Sigmoid colon (tissue), 7 donors: Measurements from ENCODE around the gene SH2D7. TPM values are rescaled to one million over a fixed set of nuclear protein-coding genes. Genes with fewer than 3 reads are reported as not detected.

Experiments
- DNase-seq: peaks from one replicate; pipeline ENCODE4 v3.0.0-alpha.2; 2019
- H3K27ac ChIP-seq, 4 donors: fragments of 200-600 bp; sonication (generic); one replicate each; pipeline ENCODE4 v1.5.1; 2016 to 2019; ENCODE audit warnings: mild to moderate bottlenecking in 1 of 4
- H3K27me3 ChIP-seq, 3 donors: fragments of 200-600 bp; sonication (generic); one replicate each; pipeline ENCODE4 v1.5.1; 2019; ENCODE audit warnings: mild to moderate bottlenecking in 1 of 3
- H3K36me3 ChIP-seq, 4 donors: fragments of 200-600 bp; sonication (generic); one replicate each; pipeline ENCODE4 v1.5.1; 2016 to 2019
- H3K4me1 ChIP-seq, 4 donors: fragments of 200-600 bp; sonication (generic); one replicate each; pipeline ENCODE4 v1.5.1; 2017 to 2019
- H3K4me3 ChIP-seq, 4 donors: fragments of 200-600 bp; sonication (generic); one replicate each; pipeline ENCODE4 v1.5.1; 2017 to 2019; ENCODE audit warnings: mild to moderate bottlenecking in 2 of 4, moderate library complexity in 1 of 4
- H3K9me3 ChIP-seq, 4 donors: fragments of 200-600 bp in 3 of 4; sonication (generic) in 3 of 4; one replicate each; pipeline versions ENCODE4 v1.5.1 to v1.6.1; 2013 to 2019
- EP300 ChIP-seq, 4 donors: sonication (generic); formaldehyde crosslinking; IDR thresholded peaks; one replicate each; pipeline ENCODE4 v1.6.1; 2017; ENCODE audit warnings: antibody characterized with exemption in 4 of 4
- POLR2A ChIP-seq, 2 donors: fragments of 450-650 bp; IDR thresholded peaks; one replicate each; pipeline ENCODE4 v1.6.1; 2016; ENCODE audit warnings: antibody characterized with exemption in 2 of 2, mild to moderate bottlenecking in 2 of 2, moderate library complexity in 2 of 2
- POLR2AphosphoS5 ChIP-seq, 4 donors: sonication (generic); formaldehyde crosslinking; IDR thresholded peaks; one replicate each; pipeline ENCODE4 v1.6.1; 2017; ENCODE audit warnings: antibody characterized with exemption in 4 of 4
- WGBS, 2 donors: extraction: QIAGEN DNeasy Blood & Tissue Kit; methylation state at CpG; one replicate each; pipeline ENCODE4 v1.1.7; 2013; 5-methylcytosine and 5-hydroxymethylcytosine counted together
- intact Hi-C: fragments of 100-400 bp; cut with DNase I; formaldehyde crosslinking; loops from one replicate; pipeline ENCODE4 v1.15.1; 2023
- polyA plus RNA-seq, 3 donors: library from polyadenylated mRNA; stranded (reverse); fragments of 200-250 nt; gene quantifications; one replicate each; pipeline ENCODE4 v1.2.3, GENCODE V29; 2013
- total RNA-seq, 4 donors: library from RNA; depleted of rRNA; stranded (reverse); fragments of >200 nt; gene quantifications; one replicate each; pipeline ENCODE4 v1.1.0, GENCODE V29; 2016
- TF ChIP-seq, protein P1 (sequence below), 4 experiments: fragments of 450-650 bp in 3 of 4; fragments of 200-600 bp in 1 of 4; IDR thresholded peaks; one replicate each; pipeline ENCODE4 v1.5.1; 2016 to 2019; ENCODE audit warnings: antibody characterized with exemption in 4 of 4, mild to moderate bottlenecking in 3 of 4, moderate library complexity in 2 of 4
- donor health status: healthy with polysubstance abuse.
- donor health status: Bipolar disorder and iron deficiency.
- donor health status: healthy.

SH2D7 gene
- total and polyA plus RNA-seq, 7 donors = 0.69 to 3.0 (median 2.5) TPM; not detected in 4

DNA sequence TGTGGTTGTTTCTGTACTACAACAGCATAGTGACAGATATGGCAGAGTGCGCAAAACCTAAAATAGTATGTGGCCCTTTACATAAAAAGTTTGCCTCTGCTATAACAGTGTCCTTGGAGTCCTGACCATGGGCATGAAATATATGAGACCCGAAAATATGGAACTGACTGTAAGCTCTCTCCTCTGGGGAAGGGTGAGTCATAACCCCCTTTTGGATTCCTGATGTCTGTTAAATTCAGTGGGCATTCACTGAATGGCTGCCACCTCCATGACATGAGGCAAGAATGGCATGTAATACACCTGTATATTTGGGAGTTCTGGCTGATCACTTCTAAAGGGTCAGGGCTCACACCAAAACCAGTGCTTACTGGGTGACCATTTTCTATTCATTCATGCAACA is 21.0 kb upstream of the SH2D7 start:
- peaks cover 0 to 94% (median 83%) of the 10 kb centered on the region in 4 donors for H3K4me1 ChIP-seq
- DNase-seq = no peak
- H3K4me3 ChIP-seq = no peak overlapping the region
- H3K27me3 ChIP-seq = no peaks in the 10 kb centered on the region
- no peaks in the 10 kb centered on the region for H3K36me3 ChIP-seq
- WGBS, 2 donors = 66 to 70% methylated on average over 2 of the region's 2 CpGs
- intact Hi-C loops = no loop called here
- H3K27ac ChIP-seq = peak overlapping the region; percentile 58 to 90 (median 70)
- H3K9me3 ChIP-seq = no peaks in the 10 kb centered on the region
- TF ChIP-seq POLR2AphosphoS5 (IDR thresholded peaks at IDR 0.05) (no peak), EP300 (IDR thresholded peaks at IDR 0.05) (no peak), POLR2A (IDR thresholded peaks at IDR 0.05) (no peak)
- TF ChIP-seq, protein P1, sequence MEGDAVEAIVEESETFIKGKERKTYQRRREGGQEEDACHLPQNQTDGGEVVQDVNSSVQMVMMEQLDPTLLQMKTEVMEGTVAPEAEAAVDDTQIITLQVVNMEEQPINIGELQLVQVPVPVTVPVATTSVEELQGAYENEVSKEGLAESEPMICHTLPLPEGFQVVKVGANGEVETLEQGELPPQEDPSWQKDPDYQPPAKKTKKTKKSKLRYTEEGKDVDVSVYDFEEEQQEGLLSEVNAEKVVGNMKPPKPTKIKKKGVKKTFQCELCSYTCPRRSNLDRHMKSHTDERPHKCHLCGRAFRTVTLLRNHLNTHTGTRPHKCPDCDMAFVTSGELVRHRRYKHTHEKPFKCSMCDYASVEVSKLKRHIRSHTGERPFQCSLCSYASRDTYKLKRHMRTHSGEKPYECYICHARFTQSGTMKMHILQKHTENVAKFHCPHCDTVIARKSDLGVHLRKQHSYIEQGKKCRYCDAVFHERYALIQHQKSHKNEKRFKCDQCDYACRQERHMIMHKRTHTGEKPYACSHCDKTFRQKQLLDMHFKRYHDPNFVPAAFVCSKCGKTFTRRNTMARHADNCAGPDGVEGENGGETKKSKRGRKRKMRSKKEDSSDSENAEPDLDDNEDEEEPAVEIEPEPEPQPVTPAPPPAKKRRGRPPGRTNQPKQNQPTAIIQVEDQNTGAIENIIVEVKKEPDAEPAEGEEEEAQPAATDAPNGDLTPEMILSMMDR (IDR thresholded peaks at IDR 0.05) = no peak

DNA sequence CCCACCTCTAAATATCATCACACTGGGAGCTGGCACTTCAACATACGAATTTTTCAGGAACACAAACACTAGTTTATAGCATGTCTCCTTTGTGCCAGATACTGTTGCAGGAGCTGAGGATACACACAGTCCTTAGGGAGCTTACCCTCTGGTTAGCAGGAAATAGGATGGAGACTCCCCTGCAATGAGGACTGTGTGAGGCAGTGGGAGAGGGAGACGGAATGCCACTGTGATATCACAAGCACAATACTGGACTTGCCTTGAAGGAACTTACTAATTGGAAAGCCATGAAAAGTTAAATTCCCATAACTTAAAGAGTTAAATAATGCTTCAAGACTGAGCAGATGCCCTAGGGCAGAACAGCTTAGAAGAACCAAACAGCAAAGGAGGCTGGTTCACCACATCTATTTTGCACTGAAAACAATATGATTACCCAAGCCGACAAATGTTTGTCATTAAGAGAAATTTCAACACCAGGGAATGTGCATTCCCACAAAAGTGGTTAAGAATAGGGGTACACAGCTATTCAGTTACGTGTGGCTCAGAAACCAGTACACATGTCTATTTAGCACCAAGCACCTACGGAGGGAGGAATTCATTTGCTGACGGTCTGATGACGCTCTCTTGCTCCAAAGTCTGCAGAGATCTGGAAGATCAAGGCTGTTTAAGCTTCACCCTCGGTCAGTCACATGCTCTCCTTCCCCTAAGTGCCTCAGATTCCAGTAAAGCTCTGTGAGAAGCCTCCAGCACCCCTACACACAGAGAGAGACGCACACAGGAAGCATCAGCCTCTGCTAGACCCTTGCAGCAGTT is 20.1 kb upstream of the SH2D7 start:
- peak overlapping the region; percentile 58 to 90 (median 70) for H3K27ac ChIP-seq
- TF ChIP-seq EP300 (IDR thresholded peaks at IDR 0.05) = peak in 2 of 4 donors; percentile 29 to 70
- no peak for TF ChIP-seq POLR2A (IDR thresholded peaks at IDR 0.05)
- peak in 3 of 4 donors; percentile 17 to 80 (median 49) for TF ChIP-seq POLR2AphosphoS5 (IDR thresholded peaks at IDR 0.05)
- peak; percentile 81 for DNase-seq
- no peaks in the 10 kb centered on the region for H3K9me3 ChIP-seq
- H3K4me3 ChIP-seq = peak overlapping the region in 1 of 4 donors; percentile 4
- peaks cover 0 to 91% (median 78%) of the 10 kb centered on the region in 4 donors for H3K4me1 ChIP-seq
- H3K36me3 ChIP-seq = no peaks in the 10 kb centered on the region
- intact Hi-C loops = no loop called here
- no peaks in the 10 kb centered on the region for H3K27me3 ChIP-seq
- 9 to 32% methylated on average over 9 of the region's 9 CpGs for WGBS, 2 donors

DNA sequence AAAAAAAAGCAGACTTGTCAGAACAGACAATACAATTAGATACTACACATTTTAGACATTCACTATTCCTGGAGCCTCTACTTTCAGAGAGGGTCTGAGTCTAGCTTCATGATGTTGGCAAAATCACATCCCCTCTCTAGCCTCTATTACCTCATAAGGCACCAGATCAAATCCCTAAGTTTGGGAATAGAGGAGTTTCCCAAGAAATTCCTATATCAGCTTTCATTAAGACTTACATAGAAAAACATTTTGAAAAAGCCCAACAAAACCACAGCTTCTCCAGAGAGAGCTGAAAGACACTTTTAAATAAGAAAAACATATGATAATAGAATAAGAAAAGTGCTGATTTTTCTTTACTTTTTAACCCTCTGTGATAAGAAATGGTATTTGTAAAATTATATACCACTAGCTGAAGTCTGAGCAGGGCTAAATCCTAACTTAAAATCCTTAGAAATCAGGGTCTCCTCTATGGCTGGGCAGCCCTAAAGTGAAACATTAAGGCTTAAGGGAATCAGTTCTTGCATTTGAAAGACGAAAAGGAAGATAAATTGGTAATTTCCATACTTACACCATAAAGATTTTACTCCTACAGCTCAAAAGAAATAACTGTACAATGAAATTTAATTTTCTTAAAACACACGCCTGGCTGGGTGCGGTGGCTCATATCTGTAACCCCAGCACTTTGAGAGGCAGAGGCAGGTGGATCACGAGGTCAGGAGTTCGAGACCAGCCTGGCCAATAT is 19.1 kb upstream of the SH2D7 start:
- intact Hi-C loops = no loop called here
- H3K4me1 ChIP-seq = peaks cover 0 to 88% (median 74%) of the 10 kb centered on the region in 4 donors
- H3K27me3 ChIP-seq = no peaks in the 10 kb centered on the region
- DNase-seq = no peak
- H3K9me3 ChIP-seq = no peaks in the 10 kb centered on the region
- H3K27ac ChIP-seq = peak overlapping the region; percentile 58 to 90 (median 70)
- TF ChIP-seq, protein P1 (IDR thresholded peaks at IDR 0.05) = no peak
- TF ChIP-seq EP300 (IDR thresholded peaks at IDR 0.05) = no peak
- TF ChIP-seq POLR2AphosphoS5 (IDR thresholded peaks at IDR 0.05) = no peak
- no peak for TF ChIP-seq POLR2A (IDR thresholded peaks at IDR 0.05)
- peak overlapping the region in 1 of 4 donors; percentile 4 for H3K4me3 ChIP-seq
- WGBS, 2 donors = 76 to 86% methylated on average over 5 of the region's 5 CpGs
- H3K36me3 ChIP-seq = no peaks in the 10 kb centered on the region

DNA sequence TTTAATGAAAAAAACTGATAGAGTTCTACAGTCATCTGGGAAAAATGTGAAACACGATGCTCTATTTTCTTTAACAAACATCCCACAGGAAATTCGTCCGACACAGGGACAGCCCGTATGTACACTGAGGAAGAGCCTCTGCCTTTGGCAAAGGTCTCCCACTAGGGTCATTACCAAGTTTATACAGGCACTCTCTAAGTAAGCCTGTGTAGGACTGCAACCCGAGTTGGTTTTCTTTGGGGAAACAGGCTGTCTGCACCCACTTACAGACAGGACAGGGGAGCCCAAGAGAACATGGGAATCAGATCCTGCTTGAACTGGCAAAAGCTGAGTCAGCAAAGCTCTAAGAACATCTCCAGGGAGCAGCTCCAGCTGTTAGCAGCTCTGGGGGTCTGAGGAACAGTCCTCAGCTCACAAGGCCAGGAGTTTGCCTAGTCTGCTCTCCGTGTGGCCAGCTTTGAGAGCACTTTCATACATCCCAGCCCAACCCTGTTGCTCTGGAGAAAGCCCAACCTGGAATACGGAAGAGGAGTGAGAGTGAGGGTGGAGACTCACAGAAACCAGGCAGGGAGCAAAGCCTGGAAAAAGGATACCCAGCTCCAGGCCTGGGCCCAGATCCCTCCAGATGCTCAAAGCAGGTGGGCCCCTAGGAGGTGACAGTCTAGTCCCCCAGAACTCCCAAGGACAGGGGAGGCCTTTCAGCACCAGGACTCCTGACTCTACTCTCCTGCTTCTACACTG is 16.7 kb upstream of the SH2D7 start:
- peak overlapping the region; percentile 69 to 97 (median 95) for H3K4me3 ChIP-seq
- peaks cover 0 to 65% (median 51%) of the 10 kb centered on the region in 4 donors for H3K4me1 ChIP-seq
- no peaks in the 10 kb centered on the region for H3K27me3 ChIP-seq
- intact Hi-C loops = loop anchor here (2.0 to 5.0 kb wide), 2 partner anchors 38 to 69 kb away; no protein-coding TSS in a partner anchor
- no peaks in the 10 kb centered on the region for H3K9me3 ChIP-seq
- WGBS, 2 donors = 14 to 35% methylated on average over 7 of the region's 7 CpGs
- DNase-seq = peak; percentile 86
- peak overlapping the region; percentile 90 to 96 (median 92) for H3K27ac ChIP-seq
- H3K36me3 ChIP-seq = no peaks in the 10 kb centered on the region
- no peak for TF ChIP-seq POLR2A (IDR thresholded peaks at IDR 0.05)
- TF ChIP-seq, protein P1 (IDR thresholded peaks at IDR 0.05) = no peak
- TF ChIP-seq EP300 (IDR thresholded peaks at IDR 0.05) = no peak
- peak in 3 of 4 donors; percentile 26 to 55 (median 54) for TF ChIP-seq POLR2AphosphoS5 (IDR thresholded peaks at IDR 0.05)
